GM11168 (cell line): ENCODE results near the gene GDF2.

Source experiments
- in situ Hi-C: fragments of 300-500 bp; cut with MboI; formaldehyde crosslinking; loops from one replicate; pipeline ENCODE4 v1.12.0; 2022; ENCODE audit warnings: low sequenced_read_pairs; ENCODE audit not compliant: unreplicated experiment

Gene GDF2

GRCh38 chr10:47290338-47290737 lies 31.9 kb upstream of the GDF2 start:
- in situ Hi-C loops: no loop called here

GRCh38 chr10:47291682-47292081 lies 30.6 kb upstream of the GDF2 start:
- in situ Hi-C loops: no loop called here

- in situ Hi-C loops: no loop called here
These were observed 28.2 kb upstream of the GDF2 start for GRCh38 chr10:47294057-47294456.

- in situ Hi-C loops: no loop called here
These were observed 27.8 kb upstream of the GDF2 start for GRCh38 chr10:47294501-47294900.

GRCh38 chr10:47295411-47295810 lies 26.8 kb upstream of the GDF2 start:
- in situ Hi-C loops: no loop called here

GRCh38 chr10:47296156-47296894 lies 25.9 kb upstream of the GDF2 start:
- in situ Hi-C loops: no loop called here

GRCh38 chr10:47296941-47297340 lies 25.3 kb upstream of the GDF2 start:
- in situ Hi-C loops: no loop called here

- in situ Hi-C loops: no loop called here
These were observed 24.3 kb upstream of the GDF2 start for GRCh38 chr10:47297866-47298540.

GRCh38 chr10:47298715-47299114 lies 23.5 kb upstream of the GDF2 start:
- in situ Hi-C loops: no loop called here

- in situ Hi-C loops: loop anchor here (10.0 kb wide), 1 partner anchor 275 kb away; no protein-coding TSS in a partner anchor
These were observed 22.4 kb upstream of the GDF2 start, which contains the start of gene GDF10 for GRCh38 chr10:47299611-47300428. GDF10 (plus strand) TSS chr10:47300197; CDS start chr10:47300652, 455 bp downstream.

- in situ Hi-C loops: loop anchor here (10.0 kb wide), 1 partner anchor 276 kb away; no protein-coding TSS in a partner anchor
These were observed 21.8 kb upstream of the GDF2 start for GRCh38 chr10:47300429-47300931.

- in situ Hi-C loops: loop anchor here (10.0 kb wide), 1 partner anchor 277 kb away; no protein-coding TSS in a partner anchor
These were observed 20.4 kb upstream of the GDF2 start for GRCh38 chr10:47301833-47302232.

- in situ Hi-C loops: loop anchor here (10.0 kb wide), 1 partner anchor 278 kb away; no protein-coding TSS in a partner anchor
These were observed 19.1 kb upstream of the GDF2 start for GRCh38 chr10:47303105-47303504.

GRCh38 chr10:47303866-47304265 lies 18.4 kb upstream of the GDF2 start:
- in situ Hi-C loops: loop anchor here (10.0 kb wide), 1 partner anchor 279 kb away; no protein-coding TSS in a partner anchor

- in situ Hi-C loops: loop anchor here (10.0 kb wide), 1 partner anchor 281 kb away; no protein-coding TSS in a partner anchor
These were observed 16.7 kb upstream of the GDF2 start for GRCh38 chr10:47305566-47305965.

- in situ Hi-C loops: loop anchor here (10.0 kb wide), 1 partner anchor 282 kb away; no protein-coding TSS in a partner anchor
These were observed 15.7 kb upstream of the GDF2 start for GRCh38 chr10:47306387-47307210.

- in situ Hi-C loops: loop anchor here (10.0 kb wide), 1 partner anchor 283 kb away; no protein-coding TSS in a partner anchor
These were observed 14.9 kb upstream of the GDF2 start for GRCh38 chr10:47307381-47307780.

GRCh38 chr10:47308775-47309174 lies 13.5 kb upstream of the GDF2 start:
- in situ Hi-C loops: loop anchor here (10.0 kb wide), 1 partner anchor 284 kb away; no protein-coding TSS in a partner anchor
